ENCODE results near the gene STX10.

- TF ChIP-seq, protein P1, sequence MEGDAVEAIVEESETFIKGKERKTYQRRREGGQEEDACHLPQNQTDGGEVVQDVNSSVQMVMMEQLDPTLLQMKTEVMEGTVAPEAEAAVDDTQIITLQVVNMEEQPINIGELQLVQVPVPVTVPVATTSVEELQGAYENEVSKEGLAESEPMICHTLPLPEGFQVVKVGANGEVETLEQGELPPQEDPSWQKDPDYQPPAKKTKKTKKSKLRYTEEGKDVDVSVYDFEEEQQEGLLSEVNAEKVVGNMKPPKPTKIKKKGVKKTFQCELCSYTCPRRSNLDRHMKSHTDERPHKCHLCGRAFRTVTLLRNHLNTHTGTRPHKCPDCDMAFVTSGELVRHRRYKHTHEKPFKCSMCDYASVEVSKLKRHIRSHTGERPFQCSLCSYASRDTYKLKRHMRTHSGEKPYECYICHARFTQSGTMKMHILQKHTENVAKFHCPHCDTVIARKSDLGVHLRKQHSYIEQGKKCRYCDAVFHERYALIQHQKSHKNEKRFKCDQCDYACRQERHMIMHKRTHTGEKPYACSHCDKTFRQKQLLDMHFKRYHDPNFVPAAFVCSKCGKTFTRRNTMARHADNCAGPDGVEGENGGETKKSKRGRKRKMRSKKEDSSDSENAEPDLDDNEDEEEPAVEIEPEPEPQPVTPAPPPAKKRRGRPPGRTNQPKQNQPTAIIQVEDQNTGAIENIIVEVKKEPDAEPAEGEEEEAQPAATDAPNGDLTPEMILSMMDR (conservative IDR thresholded peaks at IDR 0.05), result no peak
- no peak for TF ChIP-seq EZH2 (IDR thresholded peaks at IDR 0.05; ENCODE audit: low read depth)
Observed at GRCh38 chr19:13155472-13156359, 5.5 kb upstream of the STX10 start.

Measured in PC-9 (cell line).